IPS-11a (cell line): ENCODE results near the gene PTGES.
"Not testable (repeated sequence)": the region's sequence is repeated elsewhere in the genome, so short reads cannot be mapped to it uniquely, and the experiment has no call there.

ENCODE experiments used
- H3K4me3 ChIP-seq: one replicate; pipeline ENCODE4 v1.5.1; 2013; ENCODE audit warnings: low read depth, low read length, control low read depth

PTGES gene

DNA sequence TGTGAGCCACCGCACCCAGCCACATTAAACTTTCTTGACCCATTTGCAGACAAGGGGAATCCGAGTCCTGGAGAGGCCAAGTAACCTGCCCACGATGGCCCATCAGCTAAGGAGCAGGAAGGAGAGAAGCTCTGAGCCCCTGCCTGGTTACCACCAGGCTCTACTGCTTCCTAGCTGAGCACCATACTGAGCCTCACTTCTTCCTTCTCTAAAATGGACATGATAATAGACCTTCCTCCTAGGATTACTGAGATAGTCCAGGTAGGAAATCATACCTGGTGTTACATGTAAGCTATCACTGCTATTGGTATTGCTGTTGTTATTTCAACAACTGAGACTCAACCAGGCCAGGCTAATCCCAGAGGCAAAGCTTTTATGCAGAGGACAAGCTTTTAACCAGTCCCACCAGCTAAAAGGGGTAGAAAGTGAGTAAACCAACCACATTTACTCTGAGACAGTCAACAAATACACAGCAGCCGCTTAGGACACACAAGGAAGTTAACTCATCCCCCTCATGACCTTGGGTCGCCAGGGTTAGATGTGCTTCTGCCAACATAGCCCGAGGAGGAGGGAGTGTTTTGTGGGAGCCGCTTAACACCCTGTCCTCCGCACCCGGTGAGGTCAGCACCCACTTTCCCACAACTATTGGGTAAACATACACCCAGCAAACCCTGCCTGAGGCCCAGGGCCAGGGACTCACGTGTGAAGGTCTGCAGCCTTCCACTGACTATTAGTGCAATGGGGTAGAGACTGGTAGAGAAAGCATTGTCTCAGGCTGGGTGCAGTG lies 20.6 kb upstream of the PTGES start:
- H3K4me3 ChIP-seq = no peak overlapping the region

DNA sequence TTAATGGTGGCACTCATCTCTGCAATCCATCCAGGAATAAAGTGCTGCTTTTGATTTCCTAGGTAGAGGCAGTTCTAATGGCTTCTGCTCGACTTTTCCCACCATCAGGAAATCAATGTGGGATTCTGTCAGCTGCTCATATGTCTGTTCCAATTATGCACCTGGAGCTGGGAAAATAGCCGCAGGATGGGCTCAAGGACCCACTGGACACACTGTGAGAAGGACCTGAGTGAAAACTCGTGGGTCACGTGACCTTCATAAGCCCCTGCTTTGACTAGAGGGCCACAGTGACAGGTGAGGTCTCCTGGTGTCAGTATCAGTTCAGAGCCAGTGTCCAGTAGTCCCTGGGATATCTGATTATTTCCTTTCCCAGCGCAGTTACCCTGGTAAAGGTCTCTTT lies 17.9 kb upstream of the PTGES start:
- H3K4me3 ChIP-seq = no peak overlapping the region

DNA sequence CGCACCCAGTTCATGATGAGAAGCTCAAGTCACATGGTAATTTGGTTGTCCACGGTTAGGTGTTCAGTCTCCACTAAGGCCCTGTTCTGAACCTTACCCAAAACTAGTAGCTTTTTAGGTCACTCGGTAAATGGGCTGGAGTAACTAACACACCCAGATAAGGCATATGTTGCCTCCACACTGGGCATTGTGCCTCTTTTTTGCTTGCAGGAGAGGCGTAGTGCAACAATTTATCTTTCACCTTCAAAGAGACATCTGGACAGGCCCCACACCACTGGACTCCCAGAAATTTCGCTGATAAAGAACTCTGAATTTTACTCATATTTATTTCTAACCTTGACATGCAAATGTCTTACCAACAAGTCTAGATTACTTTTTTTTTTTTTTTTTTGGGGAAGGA lies 16.8 kb upstream of the PTGES start:
- no peak overlapping the region for H3K4me3 ChIP-seq

DNA sequence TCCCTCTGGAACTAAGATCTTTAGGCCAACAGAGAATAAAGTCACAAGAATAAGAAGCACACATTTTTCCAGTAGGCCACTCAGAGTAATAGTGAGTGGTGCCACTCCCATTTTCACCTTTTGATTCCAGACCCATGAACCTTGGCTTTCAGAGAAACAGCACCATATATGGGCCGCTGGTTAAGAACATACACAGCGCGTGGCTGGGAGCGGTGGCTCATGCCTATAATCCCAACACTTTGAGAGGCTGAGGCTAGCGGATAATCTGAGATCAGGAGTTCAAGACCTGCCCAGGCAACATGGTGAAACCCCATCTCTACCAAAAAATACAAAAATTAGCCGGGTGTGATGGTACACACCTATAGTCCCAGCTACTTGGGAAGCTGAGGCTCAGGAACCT lies 15.6 kb upstream of the PTGES start:
- no peak overlapping the region for H3K4me3 ChIP-seq

DNA sequence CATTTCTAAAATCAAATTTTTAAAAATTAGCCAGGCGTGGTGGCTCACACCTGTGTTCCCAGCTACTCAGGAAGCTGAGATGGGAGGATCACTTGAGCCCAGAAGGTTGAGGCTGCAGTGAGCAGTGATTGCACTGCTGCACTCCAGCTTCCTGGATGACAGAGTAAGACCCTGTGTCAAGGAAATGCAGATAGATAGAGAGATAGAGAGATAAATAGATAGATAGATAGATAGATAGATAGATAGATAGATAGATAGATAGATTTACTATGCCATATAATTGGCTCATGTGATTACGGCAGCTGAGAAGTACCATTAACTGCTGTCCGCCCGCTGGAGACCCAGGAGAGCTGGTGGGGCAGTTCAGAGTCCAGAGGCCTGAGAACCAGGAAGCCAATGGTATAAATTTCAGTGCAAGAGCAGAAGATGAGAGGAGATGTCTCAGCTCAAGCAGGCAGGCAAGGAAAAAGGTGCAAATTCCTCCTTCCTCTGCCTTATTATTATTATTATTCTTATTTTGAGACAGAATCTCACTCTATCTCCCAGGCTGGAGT lies 13.0 kb upstream of the PTGES start:
- no peak overlapping the region for H3K4me3 ChIP-seq

DNA sequence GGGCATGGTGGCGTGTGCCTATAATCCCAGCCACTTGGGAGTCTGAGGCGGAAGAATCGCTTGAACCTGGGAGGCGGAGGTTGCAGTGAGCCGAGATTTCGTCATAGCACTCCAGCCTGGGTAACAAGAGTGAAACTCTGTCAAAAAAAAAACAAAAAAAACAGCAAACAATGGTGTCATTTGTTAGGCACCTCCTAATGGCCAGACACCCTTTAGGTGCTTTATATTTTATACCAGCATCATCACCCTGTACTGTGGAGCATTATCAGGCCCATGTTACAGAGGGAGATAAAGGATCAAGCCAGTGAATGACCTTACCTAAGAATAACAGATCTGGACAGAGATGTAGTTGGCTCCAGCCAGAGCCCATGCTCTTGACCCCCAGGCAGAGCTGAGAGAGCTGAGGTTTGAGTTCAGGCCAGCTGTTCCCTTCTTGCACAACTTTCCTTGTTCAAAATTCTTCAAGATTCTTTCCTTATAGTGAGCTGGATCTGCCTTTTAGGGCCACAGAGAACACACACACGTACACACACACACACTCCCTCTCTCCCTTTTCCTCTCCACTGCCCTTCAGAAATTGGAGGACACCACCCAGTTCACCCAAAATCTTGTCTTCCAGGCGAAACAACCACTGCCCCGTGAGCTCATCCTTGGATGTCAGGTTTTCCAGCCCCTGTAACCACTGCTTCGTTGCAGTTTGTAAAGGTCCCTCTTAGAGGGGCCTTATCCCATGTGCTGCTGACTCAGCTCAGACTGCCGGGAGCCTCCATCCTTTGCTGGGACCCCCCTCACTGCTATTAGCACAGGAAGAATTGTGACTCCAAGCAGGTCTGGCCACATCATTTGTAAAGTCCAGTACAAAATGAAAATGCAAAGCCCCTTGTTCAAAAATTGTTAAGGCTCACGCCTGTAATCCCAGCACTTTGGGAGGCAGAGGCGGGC lies 10.4 kb upstream of the PTGES start:
- H3K4me3 ChIP-seq = no peak overlapping the region

DNA sequence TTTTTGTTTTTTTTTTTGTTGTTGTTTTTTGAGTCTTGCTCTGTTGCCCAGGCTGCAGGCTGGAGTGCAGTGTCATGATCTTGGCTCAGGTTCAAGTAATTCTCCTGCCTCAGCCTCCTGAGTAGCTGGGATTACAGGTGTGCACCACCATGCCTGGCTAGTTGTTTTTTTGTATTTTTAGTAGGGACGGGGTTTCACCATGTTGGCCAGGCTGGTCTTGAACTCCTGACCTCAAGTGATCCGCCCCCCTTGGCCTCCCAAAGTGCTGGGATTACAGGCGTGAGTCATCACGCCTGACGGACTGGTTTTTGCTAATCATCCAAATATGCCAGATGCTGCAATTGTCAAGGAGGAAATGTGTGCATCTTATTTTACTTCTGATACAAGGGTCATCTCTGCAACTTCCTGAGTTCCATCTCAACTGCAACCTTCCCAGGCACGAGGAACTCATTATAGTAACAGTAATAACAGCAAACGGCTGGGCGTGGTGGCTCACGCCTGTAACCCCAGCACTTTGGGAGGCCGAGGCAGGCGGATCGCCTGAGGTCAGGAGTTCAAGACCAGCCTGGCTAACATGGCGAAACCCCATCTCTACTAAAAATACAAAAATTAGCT lies 9.6 kb upstream of the PTGES start:
- H3K4me3 ChIP-seq = not testable (repeated sequence)

DNA sequence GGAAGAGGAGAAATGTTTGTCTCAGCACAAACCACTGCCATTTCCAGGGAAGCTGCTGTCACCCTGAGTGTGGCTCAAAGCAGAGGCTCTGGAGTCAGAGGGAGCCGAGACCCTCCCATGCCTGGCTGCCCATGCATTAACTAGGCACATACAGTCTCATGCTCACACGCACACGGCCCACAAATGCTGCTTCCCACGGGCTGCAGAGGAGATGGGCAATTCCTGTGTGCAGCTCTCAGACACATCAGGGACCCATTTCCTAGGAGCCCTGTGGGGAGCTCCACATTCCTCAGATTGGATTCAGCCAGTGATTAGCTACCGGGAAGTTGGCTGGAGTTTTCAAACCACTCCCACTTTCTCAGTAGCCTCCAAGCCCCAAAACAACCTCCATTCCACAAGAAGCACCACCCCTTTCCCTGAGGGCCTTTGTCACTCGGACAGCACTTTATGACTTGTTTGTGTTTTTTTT lies 9.1 kb upstream of the PTGES start:
- H3K4me3 ChIP-seq = no peak overlapping the region

DNA sequence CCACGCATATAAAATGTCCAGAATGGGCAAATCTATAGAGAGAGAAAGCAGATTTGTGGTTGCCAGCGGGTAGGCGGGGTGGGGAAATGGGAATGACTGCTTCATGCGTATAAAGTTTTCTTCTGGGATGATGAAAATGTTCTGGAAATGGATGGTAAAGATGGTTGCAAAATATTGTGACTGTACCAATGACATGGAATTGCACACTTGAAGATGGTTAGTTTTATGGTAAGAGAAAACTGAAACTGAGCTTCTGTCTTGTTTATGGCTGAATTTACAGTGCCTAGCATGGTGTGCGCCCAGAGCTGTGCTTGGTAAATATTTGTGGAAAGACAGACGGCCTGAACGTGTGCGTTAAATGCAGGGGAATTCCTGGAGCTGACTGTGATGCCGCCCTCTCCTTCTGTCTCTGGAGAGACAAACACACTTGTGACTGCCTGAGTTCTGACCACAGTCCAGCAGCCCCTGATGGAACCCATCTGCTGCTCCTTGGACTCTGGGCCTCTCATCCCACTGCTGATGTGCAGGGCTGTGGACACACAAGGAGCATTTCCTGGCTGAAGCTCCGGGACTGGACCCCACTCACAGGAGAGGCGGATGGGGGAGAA lies 8.6 kb upstream of the PTGES start:
- no peak overlapping the region for H3K4me3 ChIP-seq

DNA sequence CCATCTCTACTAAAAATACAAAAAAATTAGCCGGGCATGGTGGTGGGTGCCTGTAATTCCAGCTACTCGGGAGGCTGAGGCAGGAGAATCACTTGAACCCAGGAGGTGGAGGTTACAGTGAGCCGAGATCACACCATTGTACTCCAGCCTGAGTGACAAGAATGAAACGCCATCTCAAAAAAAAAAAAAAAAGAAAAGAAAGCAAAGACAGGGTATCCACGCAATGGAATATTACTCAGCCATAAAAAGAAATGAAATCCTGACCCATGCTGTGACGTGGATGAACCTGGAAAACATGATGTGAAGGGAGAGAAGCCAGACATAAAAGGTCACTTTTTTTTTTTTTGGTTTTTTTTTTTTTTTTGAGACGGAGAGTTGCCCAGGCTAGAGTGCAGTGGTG lies 7.9 kb upstream of the PTGES start:
- not testable (repeated sequence) for H3K4me3 ChIP-seq

DNA sequence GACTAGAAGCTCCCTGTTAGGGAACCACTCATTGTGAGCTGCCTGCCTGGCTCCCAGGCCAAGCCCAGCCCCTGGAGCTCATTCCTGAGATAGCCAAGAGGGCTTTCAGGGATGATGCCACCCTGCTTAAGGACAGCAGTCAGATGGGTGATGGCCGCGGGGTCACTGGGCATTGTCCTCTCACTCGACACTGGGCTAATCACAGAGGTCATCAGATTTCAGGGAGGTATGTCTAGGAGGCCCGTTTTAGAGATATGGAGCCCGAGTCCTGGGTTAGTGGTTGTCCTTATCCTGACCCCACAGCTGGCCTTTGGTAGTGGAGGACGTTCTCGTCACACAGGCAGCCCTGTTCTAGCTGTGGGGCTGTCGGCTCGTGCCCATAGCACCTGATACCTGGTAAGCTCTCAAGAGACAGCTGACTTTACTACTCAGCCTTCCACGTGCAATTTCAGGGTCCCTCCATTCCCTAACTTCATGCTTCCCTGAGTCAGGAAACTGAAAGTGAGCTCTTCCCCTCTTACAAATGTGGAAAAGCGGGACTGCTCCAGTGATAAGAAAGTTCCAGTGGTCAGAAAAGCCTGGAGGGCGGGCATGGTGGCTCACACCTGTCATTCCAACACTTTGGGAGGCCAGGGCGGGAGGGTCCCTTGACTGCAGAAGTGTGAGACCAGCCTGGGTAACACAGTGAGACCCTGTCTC lies 7.1 kb upstream of the PTGES start:
- H3K4me3 ChIP-seq = no peak overlapping the region

DNA sequence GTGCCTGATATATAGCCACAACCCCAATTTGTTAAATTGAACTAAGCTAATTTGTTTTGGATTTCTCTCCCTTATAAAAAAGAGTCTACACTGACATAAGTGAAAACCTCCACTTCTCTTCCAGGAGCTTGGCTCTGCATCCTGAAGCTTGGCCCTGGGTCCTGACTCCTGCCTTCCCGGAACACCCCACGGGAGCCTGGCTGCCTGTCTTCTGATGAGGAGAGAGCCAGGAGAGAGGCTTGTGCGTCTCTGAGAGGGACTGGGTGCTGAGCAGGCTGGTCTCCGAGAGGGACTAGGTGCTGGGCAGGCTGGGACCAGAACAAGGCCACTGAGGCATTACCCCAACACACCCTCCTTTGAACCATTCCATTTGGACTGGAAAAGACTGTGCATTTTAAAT lies 6.5 kb upstream of the PTGES start:
- no peak overlapping the region for H3K4me3 ChIP-seq

DNA sequence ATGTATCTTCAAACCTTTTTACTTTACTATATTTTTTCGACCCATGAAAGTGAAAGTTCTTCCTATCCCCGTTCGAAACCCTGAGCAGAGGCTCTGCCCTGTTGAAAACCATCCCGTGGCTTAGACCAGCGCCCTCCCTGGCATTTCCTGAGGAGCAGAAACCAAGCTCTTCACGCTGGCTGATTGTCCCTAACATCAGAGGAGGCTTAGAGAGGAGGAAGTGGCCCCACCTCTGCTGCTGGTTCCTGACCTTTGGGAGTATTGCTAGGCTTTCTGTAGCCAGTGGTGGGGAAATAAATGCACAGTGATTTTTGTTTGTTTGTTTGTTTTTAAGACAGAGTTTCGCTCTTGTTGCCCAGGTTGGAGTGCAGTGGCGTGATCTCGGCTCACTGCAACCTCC lies 4.2 kb upstream of the PTGES start:
- no peak overlapping the region for H3K4me3 ChIP-seq

DNA sequence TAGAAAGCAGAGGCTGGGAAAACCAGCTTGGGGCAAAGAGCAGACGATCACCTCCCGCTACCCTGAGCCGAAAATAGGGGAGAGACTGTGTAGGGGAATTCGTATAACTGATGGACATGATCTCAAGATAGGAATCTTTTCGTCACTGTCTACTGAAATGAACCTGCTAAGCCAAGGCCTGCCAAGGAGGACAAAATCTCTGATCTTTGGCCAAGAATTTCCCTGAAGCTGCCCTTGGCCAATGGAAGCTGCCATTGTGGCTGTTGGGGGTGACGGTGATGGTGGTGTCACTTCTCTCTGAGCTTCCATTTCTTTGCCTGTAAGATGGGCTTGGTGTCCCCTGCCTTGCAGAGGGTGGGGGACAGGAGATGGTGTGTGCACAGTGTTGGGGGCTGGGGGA lies 3.3 kb upstream of the PTGES start:
- H3K4me3 ChIP-seq = no peak overlapping the region

DNA sequence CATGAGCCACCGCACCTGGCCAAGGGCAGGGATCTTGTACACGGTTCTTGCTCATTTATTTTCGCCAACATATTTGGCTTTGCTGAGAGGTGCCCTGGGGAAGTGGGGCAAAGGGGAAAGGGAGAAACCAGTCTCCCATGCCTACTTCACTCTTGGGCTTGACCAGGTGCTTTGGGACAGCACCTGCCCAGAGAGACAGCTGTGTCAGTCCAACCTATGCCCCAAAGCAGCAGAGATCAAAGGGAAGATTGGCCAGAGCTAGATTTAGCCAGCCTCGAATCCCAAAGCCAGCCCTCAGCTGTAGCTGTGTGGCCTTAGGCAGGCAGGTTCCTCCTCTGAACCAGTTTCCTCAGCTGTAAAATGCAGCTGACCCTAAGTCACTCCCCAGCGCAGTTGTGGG lies 2.3 kb upstream of the PTGES start:
- H3K4me3 ChIP-seq = no peak overlapping the region

DNA sequence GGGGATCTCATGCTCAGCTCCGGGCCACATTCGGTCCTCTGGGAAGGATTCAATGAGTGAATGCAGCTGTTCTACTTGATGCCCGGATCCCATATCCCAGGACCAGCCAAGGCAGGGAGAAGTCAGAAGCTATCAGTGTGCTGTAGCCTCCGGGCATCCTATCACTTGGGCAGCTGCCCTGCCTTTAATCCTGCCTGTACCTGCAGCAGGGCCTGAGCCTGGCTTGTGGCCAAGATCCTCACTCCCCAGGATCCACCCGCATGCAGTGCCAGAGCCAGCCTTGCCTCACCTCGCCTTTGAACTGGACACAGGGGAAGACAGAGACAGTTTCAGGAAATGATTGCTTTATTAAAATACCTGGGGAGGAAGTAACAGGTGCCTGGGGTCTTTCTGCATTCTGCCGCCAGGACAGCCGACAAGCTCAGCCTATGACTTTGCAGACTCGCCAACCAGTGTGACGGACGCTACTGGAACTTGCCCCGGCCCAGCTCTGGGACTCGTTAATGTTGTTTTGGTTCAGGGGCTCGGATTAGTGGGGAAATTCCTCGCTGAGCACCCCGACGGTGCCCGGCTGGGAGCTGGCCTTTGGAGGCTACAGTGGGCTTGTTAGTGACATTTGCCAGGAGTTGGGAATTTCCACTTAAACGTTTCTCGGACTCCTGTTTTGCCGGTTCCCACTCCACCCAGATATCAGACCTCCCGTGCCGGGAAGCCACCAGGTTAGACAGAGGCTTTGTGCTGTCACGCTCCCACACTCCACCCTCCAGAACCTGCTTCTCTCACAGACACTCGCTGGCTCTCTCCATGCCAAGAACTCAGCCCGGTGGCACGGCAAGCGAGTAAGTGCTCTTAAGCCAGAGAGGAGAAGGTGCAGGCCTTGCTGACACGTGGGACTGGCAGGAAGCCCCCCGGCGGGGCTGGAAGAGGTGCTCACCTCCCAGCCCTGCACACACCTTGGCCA lies 721 bp downstream of the PTGES start:
- H3K4me3 ChIP-seq = no peak overlapping the region

DNA sequence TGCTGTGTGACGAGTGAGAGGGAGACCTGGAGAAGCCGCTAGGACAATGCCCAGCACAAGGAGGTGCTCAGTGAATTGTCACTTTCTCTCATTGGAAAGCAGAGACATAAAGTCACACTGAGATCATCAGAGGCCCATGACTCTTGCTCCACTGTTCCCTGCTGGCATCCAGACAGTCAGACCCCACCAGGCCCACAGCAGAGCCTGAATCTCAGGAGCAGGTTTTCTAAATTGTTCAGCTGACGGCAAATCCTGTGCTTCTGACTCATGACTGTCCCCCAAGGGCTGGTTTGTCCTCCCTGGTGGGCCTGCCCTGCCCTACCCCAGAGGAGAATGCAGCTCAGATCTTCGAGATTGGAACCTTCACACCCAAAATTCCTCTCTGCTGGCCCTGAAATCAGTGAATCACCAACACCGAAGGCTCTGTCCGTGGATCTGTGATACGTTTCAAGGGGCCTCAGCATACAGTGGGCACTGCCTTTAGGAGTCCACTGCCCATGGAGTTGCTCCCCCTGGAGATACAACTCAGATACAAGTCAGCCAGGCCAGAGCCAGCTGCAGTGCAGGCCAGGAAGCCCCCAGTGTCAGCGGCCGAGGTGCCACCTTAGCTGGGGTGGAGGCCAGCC lies 2.7 kb downstream of the PTGES start:
- no peak overlapping the region for H3K4me3 ChIP-seq

DNA sequence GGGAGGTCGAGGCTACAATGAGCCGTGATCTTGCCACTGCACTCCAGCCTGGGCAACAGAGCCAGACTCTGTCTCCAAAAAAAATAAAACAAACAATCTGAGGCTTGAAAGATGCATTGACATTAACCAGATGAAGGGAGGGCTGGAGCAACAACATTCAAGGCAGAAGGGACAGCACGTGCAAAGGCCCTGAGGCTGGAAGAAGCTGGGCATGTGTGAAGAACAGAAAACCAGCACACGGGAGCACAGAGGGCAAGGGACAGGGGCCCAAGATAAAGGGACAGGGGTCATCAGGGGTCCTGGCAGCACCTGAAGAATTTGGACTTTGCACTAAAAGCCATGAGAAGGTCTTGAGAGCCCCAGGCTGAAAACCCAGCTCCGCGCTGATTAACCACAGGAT lies 3.3 kb downstream of the PTGES start:
- no peak overlapping the region for H3K4me3 ChIP-seq

DNA sequence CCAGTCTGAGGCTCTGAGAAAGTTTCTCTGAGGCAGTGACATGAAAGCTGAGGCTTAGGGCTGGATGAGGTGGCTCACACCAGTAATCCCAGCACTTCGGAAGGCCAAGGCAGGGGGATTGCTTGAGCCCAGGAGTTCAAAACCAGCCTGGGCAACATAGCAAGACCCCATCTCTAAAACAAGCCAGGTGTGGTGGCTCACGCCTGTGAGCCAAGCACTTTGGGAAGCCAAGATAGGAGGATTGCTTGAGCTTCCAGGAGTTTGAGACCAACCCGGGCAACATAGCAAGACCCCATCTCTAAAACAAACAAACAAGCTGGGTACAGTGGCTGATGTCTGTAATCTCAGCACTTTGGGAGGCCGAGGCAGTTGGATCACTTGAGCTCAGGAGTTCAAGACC lies 3.8 kb downstream of the PTGES start:
- not testable (repeated sequence) for H3K4me3 ChIP-seq
